Stimulated activated effector memory CD8-positive, alpha-beta T cell treated with anti-CD3 and anti-CD28 coated beads, Interleukin-12 subunit alpha, Interleukin-12 subunit beta, amount 100 ng/mL, for 72 hours (primary cell): ENCODE measurements around the gene VAT1L.
"Not testable (repeated sequence)": the region's sequence is repeated elsewhere in the genome, so short reads cannot be mapped to it uniquely, and the experiment has no call there.

Experiments used
- ATAC-seq: fragments of 150-1000 bp; cut with Tn5 transposase; 2 replicates; pipeline ENCODE4 v1.10.0; 2021
- DNase-seq, 2 donors: peaks; one replicate each; pipeline ENCODE4 v3.0.0; 2021 to 2022; ENCODE audit warnings: low spot score in 2 of 2
- H3K27ac Mint-ChIP-seq: one replicate; pipeline ENCODE4 v1.8.0; 2022; ENCODE audit warnings: mild to moderate bottlenecking, mixed read lengths
- H3K36me3 Mint-ChIP-seq: one replicate; pipeline ENCODE4 v1.8.0; 2022; ENCODE audit warnings: mild to moderate bottlenecking, mixed read lengths
- H3K4me1 Mint-ChIP-seq: one replicate; pipeline ENCODE4 v1.8.0; 2022; ENCODE audit warnings: mixed read lengths
- H3K4me3 Mint-ChIP-seq: one replicate; pipeline ENCODE4 v1.8.0; 2022; ENCODE audit warnings: mild to moderate bottlenecking, mixed read lengths
- H3K9me3 Mint-ChIP-seq: one replicate; pipeline ENCODE4 v1.8.0; 2022; ENCODE audit warnings: mixed read lengths

Gene VAT1L

GRCh38 chr16:77975942-77976341, 187.6 kb downstream of the VAT1L start:
- no peaks in the 10 kb centered on the region for H3K9me3 Mint-ChIP-seq
- no peak for DNase-seq
- no peak overlapping the region for H3K27ac Mint-ChIP-seq
- peaks cover 5% of the 10 kb centered on the region for H3K4me1 Mint-ChIP-seq
- H3K36me3 Mint-ChIP-seq, result no peaks in the 10 kb centered on the region
- no peak for ATAC-seq
- no peak overlapping the region for H3K4me3 Mint-ChIP-seq

GRCh38 chr16:77977339-77977738, 189.0 kb downstream of the VAT1L start:
- no peak for ATAC-seq
- Mint-ChIP-seq H3K4me1 (no peaks in the 10 kb centered on the region), H3K27ac (no peak overlapping the region), H3K36me3 (no peaks in the 10 kb centered on the region), H3K9me3 (no peaks in the 10 kb centered on the region), H3K4me3 (no peak overlapping the region)
- DNase-seq, result no peak

DNA sequence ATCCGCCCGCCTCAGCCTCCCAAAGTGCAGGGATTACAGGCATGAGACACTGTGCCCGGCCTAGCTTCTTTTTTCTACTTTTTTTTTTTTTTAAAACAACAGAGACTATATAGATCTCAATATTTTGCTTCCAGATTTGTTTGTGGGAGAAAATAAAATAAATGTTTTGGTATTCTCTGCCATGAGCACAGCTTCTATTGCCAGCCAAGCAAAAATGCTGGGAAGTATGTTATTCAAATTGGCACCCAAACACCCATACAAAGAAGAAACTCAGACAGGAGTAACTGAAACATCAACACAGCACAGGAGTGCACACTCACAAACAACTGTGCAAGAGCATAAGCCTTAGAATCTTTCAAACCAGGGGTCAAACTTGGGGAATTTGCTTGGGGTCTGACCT, 196.7 kb downstream of the VAT1L start:
- Mint-ChIP-seq H3K4me1 (no peaks in the 10 kb centered on the region), H3K9me3 (no peaks in the 10 kb centered on the region), H3K27ac (no peak overlapping the region), H3K4me3 (no peak overlapping the region), H3K36me3 (no peaks in the 10 kb centered on the region)
- ATAC-seq (no peak), DNase-seq (no peak)

DNA sequence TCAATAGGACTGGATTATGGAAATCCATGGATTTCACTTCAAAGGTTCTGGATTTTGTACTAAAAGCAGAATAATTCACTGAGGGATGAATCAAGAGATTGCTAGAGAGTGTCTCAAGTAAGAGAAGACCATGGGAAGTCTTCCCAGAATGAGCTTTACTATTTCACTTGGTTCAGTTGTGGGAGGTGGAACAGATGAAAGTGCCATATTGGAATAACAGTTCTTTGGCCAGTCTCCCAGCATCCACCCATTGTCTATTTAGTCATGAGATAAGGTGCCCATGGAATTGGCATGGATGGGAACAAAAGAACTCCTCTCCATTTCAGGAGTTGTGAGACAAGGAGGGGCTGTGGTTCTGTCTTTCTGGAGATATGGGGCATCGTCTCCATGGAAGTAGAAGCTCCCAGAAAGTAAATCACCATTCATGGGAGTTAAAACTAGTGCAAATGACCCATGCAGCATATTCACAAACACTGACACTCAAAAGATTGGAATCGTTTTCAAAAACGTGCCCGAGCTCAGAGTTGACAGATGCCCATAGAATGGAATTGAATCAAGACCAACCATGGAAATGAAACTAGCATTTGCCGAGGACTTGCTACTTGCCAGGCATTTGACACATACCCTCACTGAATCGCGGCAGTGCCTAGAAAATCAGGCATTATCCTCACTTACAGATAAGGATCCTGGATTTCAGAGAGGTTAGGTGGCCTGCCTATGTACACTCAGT, 197.8 kb downstream of the VAT1L start:
- DNase-seq, result no peak
- ATAC-seq, result no peak
- H3K36me3 Mint-ChIP-seq, result no peaks in the 10 kb centered on the region
- no peaks in the 10 kb centered on the region for H3K4me1 Mint-ChIP-seq
- H3K27ac Mint-ChIP-seq, result no peak overlapping the region
- no peaks in the 10 kb centered on the region for H3K9me3 Mint-ChIP-seq
- no peak overlapping the region for H3K4me3 Mint-ChIP-seq

GRCh38 chr16:77987810-77988209, 199.4 kb downstream of the VAT1L start:
- DNase-seq, result no peak
- no peaks in the 10 kb centered on the region for H3K36me3 Mint-ChIP-seq
- no peaks in the 10 kb centered on the region for H3K9me3 Mint-ChIP-seq
- H3K4me1 Mint-ChIP-seq, result no peaks in the 10 kb centered on the region
- no peak overlapping the region for H3K4me3 Mint-ChIP-seq
- no peak overlapping the region for H3K27ac Mint-ChIP-seq
- ATAC-seq, result no peak

DNA sequence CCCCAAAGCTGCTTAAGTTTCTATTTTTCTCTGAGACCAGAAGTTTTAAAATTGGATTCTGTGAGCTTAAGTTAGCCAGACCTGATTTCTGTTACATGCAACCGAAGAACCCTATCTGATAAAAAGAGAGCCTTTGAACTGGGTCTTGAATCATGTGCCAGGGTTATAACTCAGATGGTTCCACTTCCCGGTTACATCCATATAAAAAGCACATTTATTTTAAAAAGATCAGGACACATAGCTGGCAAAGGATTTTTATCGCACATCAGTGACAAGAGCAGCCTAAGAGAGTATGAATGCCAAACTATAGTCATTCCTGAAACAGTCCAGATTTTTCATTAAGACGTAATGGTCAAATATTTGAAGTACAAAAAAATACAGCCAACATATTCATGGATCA, 201.5 kb downstream of the VAT1L start:
- Mint-ChIP-seq H3K27ac (no peak overlapping the region), H3K4me1 (no peaks in the 10 kb centered on the region), H3K36me3 (no peaks in the 10 kb centered on the region), H3K4me3 (no peak overlapping the region), H3K9me3 (no peaks in the 10 kb centered on the region)
- DNase-seq, result no peak
- ATAC-seq, result no peak

DNA sequence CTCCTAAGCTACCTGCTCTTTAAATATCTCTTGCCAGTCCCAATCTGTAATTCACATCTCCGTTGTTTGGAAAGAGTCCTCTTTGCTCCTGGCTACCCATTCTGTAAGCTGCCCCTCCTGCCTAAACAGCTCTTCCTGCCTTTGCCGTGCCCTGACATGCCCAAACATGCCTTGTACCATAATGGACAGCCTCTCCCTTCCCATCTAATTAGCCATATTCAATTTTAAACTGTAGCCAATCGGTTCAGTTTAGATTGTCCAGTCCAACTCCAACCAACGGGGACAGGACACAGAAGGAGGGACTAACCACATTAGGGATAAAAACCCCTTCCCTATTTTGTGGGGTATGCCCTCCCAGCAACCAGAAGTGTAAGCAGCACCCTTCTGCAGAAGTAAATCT, 203.3 kb downstream of the VAT1L start:
- H3K27ac Mint-ChIP-seq, result no peak overlapping the region
- H3K36me3 Mint-ChIP-seq, result no peaks in the 10 kb centered on the region
- no peak overlapping the region for H3K4me3 Mint-ChIP-seq
- ATAC-seq (no peak), DNase-seq (no peak)
- H3K4me1 Mint-ChIP-seq, result no peaks in the 10 kb centered on the region
- H3K9me3 Mint-ChIP-seq, result peaks cover 7% of the 10 kb centered on the region

DNA sequence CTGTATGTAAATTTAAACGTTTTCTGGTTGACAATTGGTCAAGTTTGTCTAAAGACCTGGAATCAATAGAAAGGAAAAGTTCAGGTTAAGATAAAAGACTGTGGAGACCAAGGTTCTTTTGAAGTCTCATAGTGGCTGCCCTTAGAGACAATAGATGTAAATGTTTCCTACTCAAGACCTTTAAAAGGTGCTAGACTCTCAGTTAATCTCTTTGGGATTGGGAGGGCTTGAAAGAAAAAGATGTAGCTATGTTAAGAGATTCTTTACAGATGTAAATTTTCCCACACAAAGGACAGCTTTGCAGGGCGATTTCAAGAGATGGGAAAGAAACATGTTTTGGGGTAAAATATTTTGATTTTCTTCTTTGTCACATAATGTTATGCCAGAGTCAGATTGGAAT, 204.0 kb downstream of the VAT1L start:
- H3K4me3 Mint-ChIP-seq, H3K36me3 Mint-ChIP-seq, ATAC-seq, DNase-seq, H3K4me1 Mint-ChIP-seq, H3K27ac Mint-ChIP-seq: not testable (repeated sequence)
- peaks cover 11% of the 10 kb centered on the region for H3K9me3 Mint-ChIP-seq

DNA sequence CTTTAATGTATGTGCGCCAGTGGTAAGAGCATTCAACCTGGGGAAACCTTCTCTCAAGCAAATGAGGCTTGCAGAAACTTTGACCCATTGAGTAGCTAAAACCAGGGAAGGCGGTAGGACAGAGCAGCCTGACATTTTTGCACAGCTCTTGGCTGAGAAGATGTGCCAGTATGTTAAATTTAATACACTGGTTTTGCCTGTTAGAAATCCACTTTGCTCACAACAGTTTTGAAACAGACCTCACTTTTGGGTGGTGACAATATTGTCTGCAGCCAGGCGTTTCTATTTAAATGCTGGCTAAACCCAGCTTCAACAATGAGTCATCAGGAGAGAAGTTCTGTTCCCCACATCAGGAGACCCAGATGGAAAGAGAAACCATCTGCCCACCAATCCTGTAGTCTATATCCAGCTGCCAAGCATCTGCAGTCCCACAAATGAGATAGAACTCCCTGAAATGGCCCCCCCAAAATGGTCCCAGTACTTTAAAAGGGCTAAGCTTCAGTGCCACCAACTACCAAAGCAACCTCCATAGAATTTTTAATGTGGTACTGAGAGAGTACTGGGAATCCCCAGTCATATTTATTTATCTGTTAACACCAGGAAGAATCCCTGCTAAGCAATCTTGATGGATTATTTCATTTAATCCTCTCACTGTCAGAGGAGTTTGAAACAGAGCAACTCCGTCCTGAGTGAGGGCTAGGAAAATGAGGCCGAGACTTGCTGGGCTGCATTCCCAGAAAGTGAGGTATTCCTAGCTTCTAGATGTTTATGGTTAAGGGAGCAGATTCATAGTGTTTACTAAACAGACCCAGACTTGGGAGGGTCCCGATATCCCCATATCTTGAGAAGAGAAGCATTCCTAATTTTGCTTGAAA, 205.0 kb downstream of the VAT1L start:
- no peak for ATAC-seq
- Mint-ChIP-seq H3K36me3 (no peaks in the 10 kb centered on the region), H3K27ac (no peak overlapping the region), H3K4me1 (no peaks in the 10 kb centered on the region), H3K4me3 (no peak overlapping the region), H3K9me3 (peaks cover 11% of the 10 kb centered on the region)
- DNase-seq, result no peak

- Mint-ChIP-seq H3K27ac (no peak overlapping the region), H3K4me3 (no peak overlapping the region)
Observed at GRCh38 chr16:77995843-77996455, 207.6 kb downstream of the VAT1L start.

DNA sequence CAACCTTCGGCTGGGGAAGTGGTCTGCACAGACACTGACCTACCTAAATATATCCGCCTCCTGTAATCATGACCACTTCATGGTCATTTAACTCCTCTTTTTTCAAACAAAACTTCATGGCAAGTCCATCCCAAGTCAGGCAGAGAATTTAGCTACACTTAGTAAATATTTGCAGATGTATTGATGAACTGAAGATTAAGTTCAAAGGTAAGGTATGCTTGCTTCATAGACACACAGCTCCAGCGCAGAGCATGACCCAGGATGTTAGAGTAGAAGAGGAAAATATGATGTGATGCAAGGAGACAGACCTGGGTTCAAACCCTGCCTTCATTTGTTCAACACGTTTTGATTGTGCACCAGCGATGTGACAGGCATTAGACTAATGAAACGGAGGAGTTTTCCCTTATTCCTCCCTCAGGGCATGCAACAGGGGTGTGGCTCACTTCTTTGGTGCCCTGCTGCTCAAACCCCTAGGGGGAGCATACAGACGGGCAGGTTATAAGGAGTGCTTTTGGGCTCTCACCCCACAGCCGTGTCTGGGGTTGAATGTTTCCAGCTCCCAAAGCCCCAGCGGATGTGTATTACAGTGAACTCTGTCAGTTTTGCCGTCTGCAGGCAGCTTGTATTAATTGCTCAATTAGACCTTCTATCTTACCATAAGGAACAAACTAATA, 210.1 kb downstream of the VAT1L start:
- DNase-seq (no peak), ATAC-seq (no peak)
- H3K27ac Mint-ChIP-seq, result no peak overlapping the region
- H3K9me3 Mint-ChIP-seq, result peaks cover 11% of the 10 kb centered on the region
- H3K36me3 Mint-ChIP-seq, result no peaks in the 10 kb centered on the region
- no peaks in the 10 kb centered on the region for H3K4me1 Mint-ChIP-seq
- H3K4me3 Mint-ChIP-seq, result no peak overlapping the region

More at GRCh38 chr16:77995843-77996455, 207.6 kb downstream of the VAT1L start:
- peaks cover 11% of the 10 kb centered on the region for H3K9me3 Mint-ChIP-seq
- no peaks in the 10 kb centered on the region for H3K4me1 Mint-ChIP-seq
- ATAC-seq (no peak), DNase-seq (no peak)
- no peaks in the 10 kb centered on the region for H3K36me3 Mint-ChIP-seq

- H3K9me3 Mint-ChIP-seq, result peaks cover 4% of the 10 kb centered on the region
- DNase-seq, result no peak
- no peak for ATAC-seq
- no peaks in the 10 kb centered on the region for H3K4me1 Mint-ChIP-seq
- H3K36me3 Mint-ChIP-seq, result no peaks in the 10 kb centered on the region
- no peak overlapping the region for H3K4me3 Mint-ChIP-seq
- no peak overlapping the region for H3K27ac Mint-ChIP-seq
Observed at GRCh38 chr16:78001451-78002025, 213.2 kb downstream of the VAT1L start.

DNA sequence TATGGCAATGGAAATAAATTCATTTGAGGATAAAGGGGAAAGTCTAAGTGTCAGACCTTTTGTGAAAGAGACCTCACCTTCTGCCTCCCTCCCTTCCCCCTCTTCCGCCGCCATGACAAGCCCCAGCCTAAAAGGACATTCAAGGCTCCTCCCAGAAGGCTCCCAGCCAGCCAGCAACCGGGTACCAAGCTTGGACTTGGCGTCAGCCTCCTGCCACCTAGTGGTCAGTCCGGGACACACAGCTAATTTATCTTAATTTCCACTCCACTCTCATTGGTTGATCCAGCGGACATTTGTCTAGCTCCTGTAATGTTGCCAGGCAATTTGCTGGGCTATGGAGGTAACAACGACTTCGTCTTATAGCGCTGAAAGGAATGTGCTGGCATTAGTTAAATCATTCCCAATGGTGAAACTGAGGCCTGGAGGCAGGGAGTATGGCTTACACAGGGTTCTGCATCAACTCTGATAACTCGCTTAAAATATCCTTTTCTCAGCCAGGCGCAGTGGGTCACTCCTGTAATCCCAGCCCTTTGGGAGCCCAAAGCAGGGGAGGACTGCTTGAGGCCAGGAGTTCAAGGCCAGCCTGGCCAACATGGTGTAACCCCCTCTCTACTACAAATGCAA, 214.7 kb downstream of the VAT1L start:
- Mint-ChIP-seq H3K36me3 (no peaks in the 10 kb centered on the region), H3K4me1 (no peaks in the 10 kb centered on the region), H3K27ac (no peak overlapping the region), H3K4me3 (no peak overlapping the region), H3K9me3 (no peaks in the 10 kb centered on the region)
- peak; percentile 89 for ATAC-seq
- peak; percentile 57 to 88 for DNase-seq

GRCh38 chr16:78004517-78004916, 216.2 kb downstream of the VAT1L start:
- H3K9me3 Mint-ChIP-seq, result no peaks in the 10 kb centered on the region

GRCh38 chr16:78005881-78006280, 217.5 kb downstream of the VAT1L start:
- H3K4me1 Mint-ChIP-seq, result no peaks in the 10 kb centered on the region
- no peak overlapping the region for H3K4me3 Mint-ChIP-seq
- H3K9me3 Mint-ChIP-seq, result no peaks in the 10 kb centered on the region
- no peaks in the 10 kb centered on the region for H3K36me3 Mint-ChIP-seq
- H3K27ac Mint-ChIP-seq, result no peak overlapping the region
- DNase-seq, result no peak
- ATAC-seq, result no peak

More at GRCh38 chr16:78004517-78004916, 216.2 kb downstream of the VAT1L start:
- DNase-seq (no peak), ATAC-seq (no peak)
- Mint-ChIP-seq H3K36me3 (no peaks in the 10 kb centered on the region), H3K27ac (no peak overlapping the region), H3K4me3 (no peak overlapping the region), H3K4me1 (no peaks in the 10 kb centered on the region)
